Panc1 (cell line): ENCODE results near the gene CETN1. TPM values are rescaled to one million over a fixed set of nuclear protein-coding genes. Genes with fewer than 3 reads are reported as not detected.

ENCODE experiments used
- ATAC-seq: fragments of 200-7000 bp; cut with Tn5 transposase; 2 replicates; pipeline ENCODE4 v1.9.1; 2020; ENCODE audit warnings: mild to moderate bottlenecking, moderate library complexity
- BruUV-seq: library from RNA; stranded (reverse); fragments of 400-500 nt; replicated peaks from 2 replicates; lab custom pipeline; 2021; lab: Mats Ljungman, UMichigan
- CTCF ChIA-PET: fragments of 300-600 bp; sonication (Branson Sonifier 250); formaldehyde crosslinking; loops from one replicate; lab custom pipeline; 2022; ENCODE audit warnings: antibody characterized with exemption; lab: Charles Lee
- POLR2A ChIA-PET: fragments of 300-600 bp; sonication (Branson Sonifier 250); formaldehyde crosslinking; loops from one replicate; lab custom pipeline; 2022; ENCODE audit warnings: antibody characterized with exemption; lab: Charles Lee
- DNase-seq: peaks from one replicate; pipeline ENCODE4 v3.0.0-alpha.2; 2010; ENCODE audit warnings: low read depth, low spot score
- H3K27ac ChIP-seq: 2 replicates; pipeline ENCODE4 v1.5.1; 2011; ENCODE audit warnings: mild to moderate bottlenecking, low read length, inconsistent platforms
- H3K27me3 ChIP-seq: fragments of 200-500 bp; sonication (Bioruptor generic); 2 replicates; pipeline ENCODE4 v1.6.0; 2014; ENCODE audit warnings: low read length, inconsistent platforms; ENCODE audit not compliant: control insufficient read depth, insufficient read depth
- H3K36me3 ChIP-seq: fragments of 200-500 bp; sonication (Bioruptor generic); 2 replicates; pipeline ENCODE4 v1.5.1; 2014; ENCODE audit warnings: inconsistent platforms, mild to moderate bottlenecking, low read length, moderate library complexity; ENCODE audit not compliant: control insufficient read depth, insufficient read depth
- H3K4me1 ChIP-seq: 2 replicates; pipeline ENCODE4 v1.5.1; 2011; ENCODE audit warnings: inconsistent platforms, mild to moderate bottlenecking, low read length, moderate library complexity; ENCODE audit not compliant: control insufficient read depth, insufficient read depth
- H3K4me3 ChIP-seq, 2 experiments: 2 replicates each; pipeline ENCODE4 v1.5.1; 2011 to 2012; ENCODE audit warnings: low read depth in 2 of 2, low read length in 2 of 2, mild to moderate bottlenecking in 2 of 2, inconsistent platforms in 1 of 2, moderate library complexity in 1 of 2
- H3K9me3 ChIP-seq: fragments of 200-500 bp; sonication (Bioruptor generic); 2 replicates; pipeline ENCODE4 v1.5.1; 2014; ENCODE audit warnings: low read depth, mild to moderate bottlenecking, inconsistent platforms, low read length, moderate library complexity; ENCODE audit not compliant: control insufficient read depth, insufficient read depth
- POLR2AphosphoS5 ChIP-seq: IDR thresholded peaks from 2 replicates; pipeline ENCODE4 v1.6.1; 2012; ENCODE audit warnings: mild to moderate bottlenecking, low read depth, low read length, moderate library complexity
- REST ChIP-seq, 2 experiments: IDR thresholded peaks; 2 replicates each; pipeline ENCODE4 v1.6.1; 2011 to 2012; ENCODE audit warnings: low read depth in 2 of 2, control low read depth in 1 of 2, low read length in 1 of 2, mild to moderate bottlenecking in 1 of 2, moderate library complexity in 1 of 2; ENCODE audit not compliant: insufficient read depth in 1 of 2
- SIN3A ChIP-seq: IDR thresholded peaks from 2 replicates; pipeline ENCODE4 v1.6.1; 2012; ENCODE audit warnings: low read depth, mild to moderate bottlenecking, low read length, moderate library complexity, borderline replicate concordance; ENCODE audit not compliant: insufficient read depth
- TCF7L2 ChIP-seq: IDR thresholded peaks from 2 replicates; pipeline ENCODE4 v1.6.1; 2011; ENCODE audit warnings: mild to moderate bottlenecking, low read depth, low read length, inconsistent platforms
- in situ Hi-C: cut with HindIII; loops from 2 replicates; pipeline ENCODE4 v1.10.0; 2016; ENCODE audit warnings: low sequenced_read_pairs, low pct_unique_long_range_greater_than_20kb
- intact Hi-C: fragments of 100-400 bp; cut with micrococcal nuclease; formaldehyde crosslinking; loops from one replicate; pipeline ENCODE4 v1.10.0; 2022; ENCODE audit not compliant: unreplicated experiment
- total RNA-seq: library from RNA; stranded (reverse); gene quantifications from one replicate; pipeline ENCODE4 v1.2.1, GENCODE V29; 2021; ENCODE audit not compliant: unreplicated experiment
- TF ChIP-seq, protein P1 (sequence below): fragments of 450-650 bp; IDR thresholded peaks from 2 replicates; pipeline ENCODE4 v1.5.1; 2017; ENCODE audit warnings: mild to moderate bottlenecking

CETN1 gene
- total RNA-seq, 1 experiment from 2014 or later: not detected

DNA sequence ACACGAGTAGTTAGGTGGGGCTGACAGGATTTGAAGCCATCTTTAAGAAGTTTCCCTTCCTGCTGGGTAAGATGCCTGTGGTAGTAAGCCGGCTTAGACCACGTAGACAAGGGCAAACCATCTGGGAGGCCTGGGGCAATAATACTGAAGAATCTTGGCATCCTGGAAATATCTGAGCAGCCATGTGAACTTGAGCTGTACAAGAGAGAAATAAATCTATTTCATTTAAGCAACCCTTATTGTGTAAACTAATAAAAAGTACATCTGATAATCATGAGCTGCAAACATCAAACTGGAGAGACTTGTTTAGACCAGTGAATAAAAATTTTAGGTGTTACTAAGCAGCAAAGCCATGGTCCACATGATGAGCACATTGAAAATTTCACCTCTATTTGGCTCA, 11.4 kb upstream of the CETN1 start:
- no peak for ATAC-seq
- Histone ChIP-seq H3K27me3 (peaks cover under 1% of the 10 kb centered on the region; the same call in 1 of the 2 replicates), H3K4me3 (no peak overlapping the region), H3K9me3 (no peaks in the 10 kb centered on the region), H3K4me1 (no peaks in the 10 kb centered on the region), H3K27ac (no peak overlapping the region), H3K36me3 (no peaks in the 10 kb centered on the region)
- in situ Hi-C loops: no loop called here
- POLR2A ChIA-PET: no interaction called here
- CTCF ChIA-PET: no interaction called here
- DNase-seq: no peak
- BruUV-seq: no TSS peak
- TF ChIP-seq POLR2AphosphoS5 (no peak), SIN3A (no peak), TCF7L2 (no peak), REST (IDR thresholded peaks at IDR 0.05; ENCODE audit: insufficient read depth in 1 of 2, low read depth in 2 of 2, low read length in 1 of 2) (no peak)
- TF ChIP-seq, protein P1, sequence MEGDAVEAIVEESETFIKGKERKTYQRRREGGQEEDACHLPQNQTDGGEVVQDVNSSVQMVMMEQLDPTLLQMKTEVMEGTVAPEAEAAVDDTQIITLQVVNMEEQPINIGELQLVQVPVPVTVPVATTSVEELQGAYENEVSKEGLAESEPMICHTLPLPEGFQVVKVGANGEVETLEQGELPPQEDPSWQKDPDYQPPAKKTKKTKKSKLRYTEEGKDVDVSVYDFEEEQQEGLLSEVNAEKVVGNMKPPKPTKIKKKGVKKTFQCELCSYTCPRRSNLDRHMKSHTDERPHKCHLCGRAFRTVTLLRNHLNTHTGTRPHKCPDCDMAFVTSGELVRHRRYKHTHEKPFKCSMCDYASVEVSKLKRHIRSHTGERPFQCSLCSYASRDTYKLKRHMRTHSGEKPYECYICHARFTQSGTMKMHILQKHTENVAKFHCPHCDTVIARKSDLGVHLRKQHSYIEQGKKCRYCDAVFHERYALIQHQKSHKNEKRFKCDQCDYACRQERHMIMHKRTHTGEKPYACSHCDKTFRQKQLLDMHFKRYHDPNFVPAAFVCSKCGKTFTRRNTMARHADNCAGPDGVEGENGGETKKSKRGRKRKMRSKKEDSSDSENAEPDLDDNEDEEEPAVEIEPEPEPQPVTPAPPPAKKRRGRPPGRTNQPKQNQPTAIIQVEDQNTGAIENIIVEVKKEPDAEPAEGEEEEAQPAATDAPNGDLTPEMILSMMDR: no peak
- intact Hi-C loops: no loop called here

GRCh38 chr18:570256-570655, 9.9 kb upstream of the CETN1 start:
- TF ChIP-seq REST (IDR thresholded peaks at IDR 0.05; ENCODE audit: insufficient read depth in 1 of 2, low read depth in 2 of 2, low read length in 1 of 2): no peak
- no peak for TF ChIP-seq SIN3A
- no peak for TF ChIP-seq TCF7L2
- no peak for TF ChIP-seq POLR2AphosphoS5
- TF ChIP-seq, protein P1: no peak
- CTCF ChIA-PET: no interaction called here
- Histone ChIP-seq H3K4me3 (no peak overlapping the region), H3K4me1 (no peaks in the 10 kb centered on the region), H3K27me3 (peaks cover 4% of the 10 kb centered on the region; the same call in 1 of the 2 replicates), H3K9me3 (no peaks in the 10 kb centered on the region), H3K27ac (no peak overlapping the region), H3K36me3 (no peaks in the 10 kb centered on the region)
- intact Hi-C loops: no loop called here
- DNase-seq (no peak), ATAC-seq (no peak)
- no TSS peak for BruUV-seq
- in situ Hi-C loops: no loop called here
- POLR2A ChIA-PET: no interaction called here
